Central memory CD8-positive, alpha-beta T cell (primary cell): ENCODE measurements around the gene RAB22A.

Experiments
- ATAC-seq: fragments of 150-1000 bp; cut with Tn5 transposase; replicated peaks from 2 replicates; pipeline ENCODE4 v1.10.0; 2022; ENCODE audit warnings: mild to moderate bottlenecking, moderate FRiP score, moderate number of reproducible peaks; ENCODE audit not compliant: poor library complexity, severe bottlenecking; ENCODE audit errors: extremely low read depth
- DNase-seq, 2 donors: peaks; one replicate each; pipeline ENCODE4 v3.0.0; 2021; ENCODE audit warnings: low spot score in 2 of 2
- H3K27ac Mint-ChIP-seq: one replicate; pipeline ENCODE4 v1.8.0; 2022; ENCODE audit warnings: low read depth, mild to moderate bottlenecking, moderate library complexity, mixed read lengths
- H3K27me3 Mint-ChIP-seq: one replicate; pipeline ENCODE4 v1.8.0; 2022; ENCODE audit warnings: mixed read lengths
- H3K36me3 Mint-ChIP-seq: one replicate; pipeline ENCODE4 v1.8.0; 2022; ENCODE audit warnings: mild to moderate bottlenecking, moderate library complexity, mixed read lengths; ENCODE audit not compliant: insufficient read depth
- H3K4me1 Mint-ChIP-seq: one replicate; pipeline ENCODE4 v1.8.0; 2022; ENCODE audit warnings: mixed read lengths
- H3K4me3 Mint-ChIP-seq: one replicate; pipeline ENCODE4 v1.8.0; 2022; ENCODE audit warnings: mild to moderate bottlenecking, moderate library complexity, mixed read lengths
- H3K9me3 Mint-ChIP-seq: one replicate; pipeline ENCODE4 v1.8.0; 2022; ENCODE audit warnings: mixed read lengths

RAB22A gene

DNA sequence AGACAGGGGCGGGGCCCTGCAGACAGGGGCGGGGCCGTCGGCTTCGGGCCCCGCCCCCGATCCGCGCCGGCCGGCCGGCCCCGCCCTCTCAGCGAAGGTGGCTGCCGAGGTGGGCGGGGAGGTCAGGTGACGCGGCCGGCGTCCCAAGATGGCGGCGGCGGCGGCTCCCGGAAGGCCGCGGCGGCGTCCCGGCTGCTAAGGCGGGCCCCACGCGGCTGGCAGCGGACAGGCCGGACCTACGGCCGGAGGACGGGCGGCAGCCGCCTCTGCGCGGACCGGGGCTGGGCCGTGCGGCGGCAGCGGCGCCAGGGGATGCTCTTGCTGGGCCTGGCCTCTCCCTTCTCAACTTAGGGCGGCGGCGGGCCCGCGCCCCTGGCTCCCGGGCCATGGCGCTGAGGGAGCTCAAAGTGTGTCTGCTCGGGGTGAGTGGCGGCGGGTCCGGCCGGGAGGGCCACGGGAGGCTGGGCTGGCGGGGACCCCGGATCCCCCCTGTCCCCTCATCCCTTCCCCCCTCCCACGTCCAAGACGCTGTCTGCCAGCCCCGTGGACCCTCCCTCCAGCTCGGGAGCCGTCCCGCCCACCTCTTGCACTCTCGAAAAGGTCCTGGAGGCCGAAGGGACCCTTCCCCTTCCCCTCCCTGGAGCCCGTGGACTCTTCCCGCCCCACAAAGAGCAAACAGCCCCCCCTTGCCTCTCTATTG is at the start of gene RAB22A:
Gene RAB22A (plus strand): TSS at position 125 of the 700 bp plus-strand sequence. CDS start 262 bp downstream, at position 387.
- H3K4me1 Mint-ChIP-seq = peaks cover 37% of the 10 kb centered on the region
- peak within 1 kb of the TSS; percentile 97 for H3K27ac Mint-ChIP-seq
- peak within 1 kb of the TSS; percentile 92 for H3K4me3 Mint-ChIP-seq
- no peaks in the 10 kb centered on the region for H3K27me3 Mint-ChIP-seq
- no peaks in the 10 kb centered on the region for H3K9me3 Mint-ChIP-seq
- H3K36me3 Mint-ChIP-seq = peaks cover 41% of the 10 kb centered on the region
- DNase-seq = peak; percentile 57 to 62
- peak; percentile 8 for ATAC-seq

- no peak overlapping the region for H3K27ac Mint-ChIP-seq
- no peaks in the 10 kb centered on the region for H3K9me3 Mint-ChIP-seq
- peaks cover 5% of the 10 kb centered on the region for H3K36me3 Mint-ChIP-seq
- peaks cover 5% of the 10 kb centered on the region for H3K4me1 Mint-ChIP-seq
- H3K4me3 Mint-ChIP-seq = no peak overlapping the region
- DNase-seq (no peak), ATAC-seq (no peak)
- H3K27me3 Mint-ChIP-seq = no peaks in the 10 kb centered on the region
Observed at GRCh38 chr20:58260006-58260405, 49.5 kb upstream of the RAB22A start.

DNA sequence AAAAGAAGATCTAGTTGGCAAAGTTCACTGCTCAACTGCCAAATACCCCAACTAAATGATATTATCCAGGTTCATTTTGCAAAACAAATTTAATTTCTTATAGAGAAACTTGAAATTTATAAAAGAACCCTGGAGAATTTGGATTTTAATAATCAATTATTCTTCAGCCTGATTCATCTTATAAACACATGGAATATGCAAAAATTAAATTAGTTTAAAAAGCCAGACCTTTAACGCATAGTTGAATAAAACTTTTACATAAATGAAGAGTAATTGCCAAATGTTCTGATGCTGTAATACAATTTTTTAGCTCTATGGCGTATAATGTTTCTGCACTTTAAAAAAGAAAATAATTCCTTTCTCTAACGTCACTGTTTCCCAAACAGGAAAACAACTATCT is 47.9 kb upstream of the RAB22A start:
- ATAC-seq = no peak
- Mint-ChIP-seq H3K27ac (no peak overlapping the region), H3K4me3 (no peak overlapping the region), H3K9me3 (no peaks in the 10 kb centered on the region), H3K27me3 (no peaks in the 10 kb centered on the region), H3K36me3 (peaks cover 5% of the 10 kb centered on the region), H3K4me1 (peaks cover 5% of the 10 kb centered on the region)
- no peak for DNase-seq

DNA sequence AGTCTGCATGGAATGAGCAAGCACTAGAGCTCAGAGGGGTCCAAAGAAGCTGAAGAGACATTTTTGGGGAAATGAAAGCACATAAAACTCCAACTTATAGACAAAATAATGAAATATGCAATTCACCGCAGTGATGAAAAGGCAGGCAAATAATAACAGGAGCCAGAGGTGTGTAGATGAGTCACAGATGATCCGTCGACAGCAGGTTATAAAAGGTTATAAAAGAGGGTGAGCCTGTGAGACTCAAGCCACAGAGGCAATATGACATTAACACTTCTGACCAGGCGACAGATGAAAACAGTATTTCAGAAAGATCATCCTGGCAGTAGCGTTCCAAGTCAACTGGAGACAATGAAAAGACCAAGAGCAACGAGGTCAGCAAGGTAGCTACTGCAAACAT is 45.2 kb upstream of the RAB22A start:
- Mint-ChIP-seq H3K4me1 (peaks cover 19% of the 10 kb centered on the region), H3K27me3 (no peaks in the 10 kb centered on the region), H3K4me3 (no peak overlapping the region), H3K36me3 (peaks cover 8% of the 10 kb centered on the region), H3K27ac (no peak overlapping the region), H3K9me3 (no peaks in the 10 kb centered on the region)
- ATAC-seq (no peak), DNase-seq (no peak)

- DNase-seq (no peak), ATAC-seq (no peak)
- Mint-ChIP-seq H3K9me3 (no peaks in the 10 kb centered on the region), H3K4me1 (peaks cover 19% of the 10 kb centered on the region), H3K27me3 (no peaks in the 10 kb centered on the region), H3K4me3 (no peak overlapping the region), H3K27ac (peak overlapping the region; percentile 32), H3K36me3 (peaks cover 21% of the 10 kb centered on the region)
Observed at GRCh38 chr20:58267389-58268215, 41.9 kb upstream of the RAB22A start.

DNA sequence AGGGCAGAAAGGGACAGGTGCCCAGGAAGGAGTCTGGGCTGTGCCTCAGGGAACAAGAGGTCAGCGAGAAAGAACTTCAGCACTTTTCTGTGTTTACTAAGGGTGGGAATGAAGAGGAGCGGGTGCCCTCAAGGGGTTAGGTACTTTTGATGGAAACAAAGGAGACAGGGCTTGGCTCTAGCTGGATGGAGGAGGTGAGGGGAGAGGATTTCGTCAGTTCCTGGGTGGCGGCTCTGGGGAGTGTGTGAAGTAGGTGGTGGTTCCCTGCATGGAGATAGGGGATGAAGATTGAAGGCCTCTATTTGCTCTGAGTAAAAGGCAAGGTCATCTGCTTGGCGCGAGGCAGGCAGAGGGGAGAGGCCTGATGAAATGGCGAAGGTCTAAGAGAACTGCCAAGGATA is 41.1 kb upstream of the RAB22A start:
- Mint-ChIP-seq H3K36me3 (peaks cover 20% of the 10 kb centered on the region), H3K4me1 (peaks cover 19% of the 10 kb centered on the region), H3K27me3 (no peaks in the 10 kb centered on the region), H3K27ac (peak overlapping the region; percentile 70), H3K4me3 (no peak overlapping the region), H3K9me3 (no peaks in the 10 kb centered on the region)
- no peak for DNase-seq
- ATAC-seq = no peak

- ATAC-seq = no peak
- no peak for DNase-seq
- H3K4me3 Mint-ChIP-seq = no peak overlapping the region
- no peaks in the 10 kb centered on the region for H3K9me3 Mint-ChIP-seq
- H3K36me3 Mint-ChIP-seq = peaks cover 21% of the 10 kb centered on the region
- H3K27me3 Mint-ChIP-seq = no peaks in the 10 kb centered on the region
- H3K27ac Mint-ChIP-seq = peak overlapping the region; percentile 70
- peaks cover 19% of the 10 kb centered on the region for H3K4me1 Mint-ChIP-seq
Observed at GRCh38 chr20:58268936-58269619, 40.4 kb upstream of the RAB22A start.

GRCh38 chr20:58271606-58272351 is 37.7 kb upstream of the RAB22A start:
- peaks cover 19% of the 10 kb centered on the region for H3K4me1 Mint-ChIP-seq
- H3K27ac Mint-ChIP-seq = no peak overlapping the region
- no peak for ATAC-seq
- no peak overlapping the region for H3K4me3 Mint-ChIP-seq
- H3K9me3 Mint-ChIP-seq = no peaks in the 10 kb centered on the region
- peaks cover 18% of the 10 kb centered on the region for H3K36me3 Mint-ChIP-seq
- DNase-seq = no peak
- no peaks in the 10 kb centered on the region for H3K27me3 Mint-ChIP-seq

DNA sequence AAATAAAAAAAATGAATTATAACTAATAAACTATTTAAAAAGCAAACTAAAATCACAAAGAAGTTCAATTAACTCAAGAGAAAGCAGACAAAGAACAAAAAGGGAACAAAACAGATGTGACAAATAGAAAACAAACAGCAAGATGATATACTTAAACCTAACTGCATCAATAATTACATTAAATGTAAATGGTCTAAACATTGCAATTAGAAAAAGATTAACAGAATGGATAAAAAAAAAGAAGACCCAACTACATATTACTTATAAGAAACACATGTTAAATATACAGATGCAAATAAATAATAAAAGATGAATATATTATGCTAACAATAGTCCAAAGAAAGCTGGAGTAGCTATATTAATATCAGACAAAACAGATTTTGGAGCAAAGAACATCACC is 35.1 kb upstream of the RAB22A start:
- Mint-ChIP-seq H3K9me3 (no peaks in the 10 kb centered on the region), H3K36me3 (peaks cover 13% of the 10 kb centered on the region), H3K4me3 (no peak overlapping the region), H3K27ac (no peak overlapping the region), H3K4me1 (peaks cover under 1% of the 10 kb centered on the region), H3K27me3 (no peaks in the 10 kb centered on the region)
- no peak for DNase-seq
- no peak for ATAC-seq

DNA sequence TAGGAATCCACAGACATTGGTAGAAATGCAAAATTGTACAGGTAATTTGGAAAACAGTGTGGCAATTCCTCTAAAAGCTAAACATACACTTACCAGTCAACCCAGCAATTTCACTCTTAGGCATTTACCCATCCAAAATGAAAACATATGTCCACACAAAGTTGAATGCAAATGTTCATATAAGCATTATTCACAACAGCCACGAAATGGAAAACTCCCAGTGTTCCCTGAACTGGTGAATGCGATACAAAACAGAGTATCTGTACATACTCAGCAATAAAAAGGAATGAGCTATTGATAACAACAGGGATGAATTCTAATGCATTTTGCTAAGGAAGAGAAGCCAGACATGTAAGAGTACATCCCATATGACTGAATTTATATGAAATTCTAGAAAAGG is 32.4 kb upstream of the RAB22A start:
- Mint-ChIP-seq H3K9me3 (no peaks in the 10 kb centered on the region), H3K4me1 (no peaks in the 10 kb centered on the region), H3K27me3 (no peaks in the 10 kb centered on the region), H3K27ac (no peak overlapping the region), H3K36me3 (peaks cover 2% of the 10 kb centered on the region), H3K4me3 (no peak overlapping the region)
- ATAC-seq = no peak
- DNase-seq = no peak

DNA sequence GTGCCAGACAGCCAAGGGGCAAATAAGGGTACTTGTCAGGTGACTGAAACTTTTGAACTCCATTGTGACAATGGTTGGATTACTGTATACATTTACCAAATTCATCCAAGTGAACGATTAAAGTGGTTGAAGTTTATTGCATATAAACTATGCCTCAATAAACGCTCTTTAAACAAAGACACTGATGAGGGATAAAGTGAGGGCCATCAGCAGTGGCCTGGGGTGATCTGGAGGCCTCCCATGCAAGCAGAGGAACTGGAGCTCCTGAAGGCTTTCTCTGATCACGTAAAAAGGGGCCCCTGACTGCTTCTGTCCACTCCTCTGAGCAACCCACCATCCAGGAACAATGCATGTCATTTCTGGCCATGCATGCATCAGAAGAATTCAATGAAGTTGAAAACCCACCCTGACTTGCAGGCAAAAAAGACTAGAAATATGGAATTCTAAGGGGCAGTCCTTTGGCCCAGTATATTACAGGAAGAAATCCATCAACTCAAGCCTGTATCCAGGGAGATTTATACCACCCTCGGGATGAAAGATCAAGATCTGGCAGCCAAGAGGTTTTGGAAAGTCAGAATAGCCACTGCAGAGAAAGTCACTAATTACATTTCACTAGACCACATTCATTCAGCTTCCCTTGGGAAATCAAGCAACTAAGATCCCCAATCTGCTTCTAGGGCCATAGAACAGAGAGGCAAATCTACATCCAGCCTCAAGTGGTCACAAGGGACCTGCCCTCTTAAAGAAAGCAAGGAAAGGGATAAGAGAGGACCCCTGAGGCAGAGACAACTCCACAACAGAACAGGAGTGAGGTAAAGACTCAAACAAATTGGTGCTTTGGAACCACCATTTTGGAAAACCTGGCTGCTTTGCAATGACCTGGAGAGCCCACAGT is 31.7 kb upstream of the RAB22A start:
- H3K36me3 Mint-ChIP-seq = peaks cover 2% of the 10 kb centered on the region
- no peak for DNase-seq
- no peaks in the 10 kb centered on the region for H3K9me3 Mint-ChIP-seq
- no peak for ATAC-seq
- H3K27ac Mint-ChIP-seq = no peak overlapping the region
- no peaks in the 10 kb centered on the region for H3K27me3 Mint-ChIP-seq
- H3K4me1 Mint-ChIP-seq = peaks cover 2% of the 10 kb centered on the region
- no peak overlapping the region for H3K4me3 Mint-ChIP-seq
